Stimulated activated CD4-positive, alpha-beta T cell treated with anti-CD3 and anti-CD28 coated beads, Interleukin-4, amount 100 ng/mL, for 4 hours (primary cell): ENCODE measurements around the gene AGFG2.
"Not testable (repeated sequence)": the region's sequence is repeated elsewhere in the genome, so short reads cannot be mapped to it uniquely, and the experiment has no call there.

Experiments used
- DNase-seq, 2 experiments: peaks; one replicate each; pipeline ENCODE4 v3.0.0-alpha.2; 2020

The AGFG2 gene

DNA sequence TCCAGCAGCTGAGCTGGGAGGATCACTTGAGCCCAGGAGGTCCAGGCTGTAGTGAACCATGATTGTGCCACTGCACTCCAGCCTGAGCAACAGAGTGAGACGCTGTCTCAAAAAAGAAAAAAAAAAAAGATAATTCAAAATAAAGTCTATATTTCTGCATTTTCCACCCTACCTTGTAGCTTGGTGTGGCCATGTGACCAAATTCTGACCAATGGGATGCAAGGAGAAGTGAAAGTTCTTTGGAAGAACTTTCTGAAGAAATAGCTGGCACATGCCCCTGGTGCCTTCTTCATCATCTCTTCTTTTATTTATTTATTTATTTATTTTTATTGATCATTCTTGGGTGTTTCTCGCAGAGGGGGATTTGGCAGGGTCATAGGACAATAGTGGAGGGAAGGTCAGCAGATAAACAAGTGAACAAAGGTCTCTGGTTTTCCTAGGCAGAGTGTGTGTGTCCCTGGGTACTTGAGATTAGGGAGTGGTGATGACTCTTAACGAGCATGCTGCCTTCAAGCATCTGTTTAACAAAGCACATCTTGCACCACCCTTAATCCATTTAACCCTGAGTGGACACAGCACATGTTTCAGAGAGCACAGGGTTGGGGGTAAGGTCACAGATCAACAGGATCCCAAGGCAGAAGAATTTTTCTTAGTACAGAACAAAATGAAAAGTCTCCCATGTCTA lies 17.0 kb upstream of the AGFG2 start:
- DNase-seq = not testable (repeated sequence)

- not testable (repeated sequence) for DNase-seq
Measured at GRCh38 chr7:100523192-100523591, 15.8 kb upstream of the AGFG2 start.

GRCh38 chr7:100528108-100528866 lies 10.7 kb upstream of the AGFG2 start:
- DNase-seq = not testable (repeated sequence)

DNA sequence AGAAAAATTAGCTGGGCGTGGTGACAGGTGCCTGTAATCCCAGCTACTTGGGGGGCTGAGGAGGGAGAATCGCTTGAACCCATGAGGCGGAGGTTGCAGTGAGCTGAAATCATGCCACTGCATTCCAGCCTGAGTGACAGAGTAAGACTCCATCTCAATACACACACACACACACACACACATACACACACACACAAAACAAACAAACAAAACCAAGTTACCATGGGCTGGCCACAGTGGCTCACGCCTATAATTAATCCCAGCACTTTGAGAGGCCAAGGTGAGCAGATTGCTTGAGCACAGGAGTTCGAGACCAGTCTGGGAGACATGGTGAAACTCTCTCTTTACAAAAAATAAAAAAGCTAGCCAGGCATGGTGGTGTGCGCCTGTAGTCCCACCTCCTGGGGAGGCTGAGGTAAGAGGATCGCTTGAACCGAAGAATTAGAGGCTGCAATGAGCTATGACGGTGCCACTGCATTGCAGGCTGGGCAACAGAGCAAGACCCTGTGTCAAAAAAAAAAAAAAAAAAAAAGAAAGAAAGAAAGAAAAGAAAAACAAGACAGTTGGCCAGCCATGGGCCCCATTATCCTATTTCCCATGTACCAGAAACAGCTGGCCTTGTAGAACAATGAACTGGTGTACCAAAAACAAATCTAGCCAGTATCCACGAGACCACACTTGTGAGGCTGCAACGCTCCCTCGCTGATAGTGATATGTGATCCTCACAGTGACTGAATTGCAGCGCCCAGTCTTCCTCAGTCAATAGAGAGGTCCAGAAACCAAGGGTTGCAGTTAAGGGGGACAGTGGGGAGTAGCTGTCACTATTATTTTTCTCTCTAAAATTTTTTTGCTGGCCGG lies 6.6 kb upstream of the AGFG2 start:
- DNase-seq = no peak

- DNase-seq = not testable (repeated sequence)
Measured at GRCh38 chr7:100535982-100536381, 3.0 kb upstream of the AGFG2 start.

DNA sequence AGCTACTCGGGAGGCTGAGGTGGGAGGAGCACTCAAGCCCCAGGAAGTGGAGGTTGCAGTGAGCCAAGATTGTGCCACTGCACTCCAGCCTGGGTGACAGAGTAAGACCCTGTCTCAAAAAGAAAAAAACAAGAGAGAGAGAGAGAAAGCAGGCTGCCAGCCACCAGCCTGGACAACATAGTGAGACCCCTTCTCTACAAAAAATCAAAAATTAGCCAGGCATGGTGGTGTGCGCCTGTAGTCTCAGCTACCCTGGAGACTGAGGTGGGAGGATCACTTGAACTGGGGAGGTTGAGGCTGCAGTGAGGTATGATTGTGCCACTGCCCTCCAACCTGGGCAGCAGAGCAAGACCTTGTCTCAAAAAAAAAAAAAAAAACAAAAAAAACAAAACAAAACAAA lies 2.3 kb upstream of the AGFG2 start:
- DNase-seq = not testable (repeated sequence)

DNA sequence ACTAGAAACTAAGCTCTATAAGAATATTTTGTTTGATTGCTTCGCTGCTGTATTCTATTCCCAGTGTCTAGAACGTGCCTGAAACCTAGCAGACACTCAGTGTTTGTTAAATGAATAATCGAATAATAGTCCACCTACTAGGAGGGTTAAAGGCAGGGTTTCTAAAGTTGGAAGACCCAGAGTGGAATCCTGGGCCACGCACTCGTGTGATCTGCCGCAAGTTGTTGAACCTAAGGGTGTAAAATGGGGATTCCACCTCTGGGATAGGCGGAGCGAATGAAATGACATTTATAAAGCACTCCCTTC lies 702 bp upstream of the AGFG2 start:
- DNase-seq = no peak

DNA sequence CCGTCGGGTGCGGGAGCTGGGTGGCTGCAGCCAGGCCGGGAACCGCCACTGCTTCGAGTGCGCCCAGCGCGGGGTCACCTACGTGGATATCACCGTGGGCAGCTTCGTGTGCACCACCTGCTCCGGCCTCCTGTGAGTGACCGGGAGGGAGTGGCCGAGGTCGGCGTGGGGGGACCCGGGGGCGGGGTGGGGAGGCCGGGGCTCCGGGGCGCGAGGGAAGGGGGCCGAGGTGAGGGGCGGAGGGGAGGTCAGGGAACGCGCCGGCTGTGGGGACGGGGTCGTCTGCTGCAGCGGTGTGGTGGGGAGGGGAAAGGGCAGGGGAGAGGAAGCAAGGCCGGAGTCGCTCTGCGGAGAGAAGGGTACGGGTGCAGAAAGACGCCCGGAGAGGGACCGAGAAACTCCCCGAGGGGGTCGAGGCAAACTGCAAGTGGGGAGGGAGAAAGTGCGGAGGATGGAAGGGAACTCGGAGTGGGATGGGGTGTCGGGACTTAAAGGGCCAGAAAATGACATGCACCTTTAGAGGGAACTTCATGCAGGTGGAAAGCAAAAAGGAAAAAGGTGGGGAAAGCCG lies 518 bp downstream of the AGFG2 start:
- DNase-seq = no peak

DNA sequence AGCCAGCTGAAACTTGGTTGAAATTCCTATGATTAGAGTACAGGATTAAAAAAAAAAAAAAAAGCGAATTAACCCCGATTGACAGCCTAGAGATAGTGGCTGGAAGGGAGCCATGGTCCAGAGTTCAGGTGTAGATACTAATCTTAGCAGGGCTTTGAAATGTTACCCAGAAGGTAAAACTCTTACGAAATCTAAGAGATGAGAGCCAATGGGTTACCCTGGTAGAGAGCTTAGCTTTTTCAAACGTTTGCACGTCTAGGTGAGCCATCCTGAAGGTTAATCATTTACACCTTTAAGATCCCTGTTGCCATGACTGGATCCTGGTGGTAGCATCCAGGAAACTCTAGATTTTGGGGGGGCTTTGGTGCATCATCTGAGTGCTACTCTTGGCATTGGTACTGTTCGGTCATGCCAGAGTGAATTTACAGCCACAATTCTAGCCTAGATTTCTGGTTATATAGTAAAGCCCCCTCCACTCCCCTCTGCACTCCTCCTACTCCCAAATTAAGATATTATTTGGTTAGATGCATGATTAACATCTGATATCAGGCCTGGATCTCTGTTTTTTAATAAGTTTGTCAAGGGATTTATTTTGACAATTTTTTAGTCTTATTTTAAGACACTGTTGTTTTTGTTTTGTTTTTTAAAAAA lies 1.2 kb downstream of the AGFG2 start:
- DNase-seq = no peak

GRCh38 chr7:100541309-100541708 lies 2.3 kb downstream of the AGFG2 start:
- not testable (repeated sequence) for DNase-seq

GRCh38 chr7:100543586-100543985 lies 4.6 kb downstream of the AGFG2 start:
- DNase-seq = no peak

DNA sequence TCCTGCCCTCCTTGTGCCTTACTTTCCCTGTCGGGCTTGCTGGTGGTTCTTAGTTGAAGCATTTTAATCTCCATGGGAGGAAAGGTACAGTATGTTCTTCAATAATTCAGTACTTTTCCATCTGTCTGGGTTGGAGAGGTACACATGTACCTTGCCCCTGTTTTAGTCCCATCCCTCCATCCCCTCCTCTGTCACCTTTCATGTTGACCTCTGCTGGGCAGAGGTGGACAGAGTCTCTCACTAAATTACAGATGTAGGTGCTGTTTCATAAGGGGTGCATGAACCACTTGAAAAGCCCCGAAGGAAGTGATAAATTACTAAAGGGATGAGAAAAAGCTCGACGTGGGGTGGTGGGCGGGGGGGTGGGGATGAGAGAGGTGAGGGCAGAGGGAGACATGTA lies 5.4 kb downstream of the AGFG2 start:
- no peak for DNase-seq

DNA sequence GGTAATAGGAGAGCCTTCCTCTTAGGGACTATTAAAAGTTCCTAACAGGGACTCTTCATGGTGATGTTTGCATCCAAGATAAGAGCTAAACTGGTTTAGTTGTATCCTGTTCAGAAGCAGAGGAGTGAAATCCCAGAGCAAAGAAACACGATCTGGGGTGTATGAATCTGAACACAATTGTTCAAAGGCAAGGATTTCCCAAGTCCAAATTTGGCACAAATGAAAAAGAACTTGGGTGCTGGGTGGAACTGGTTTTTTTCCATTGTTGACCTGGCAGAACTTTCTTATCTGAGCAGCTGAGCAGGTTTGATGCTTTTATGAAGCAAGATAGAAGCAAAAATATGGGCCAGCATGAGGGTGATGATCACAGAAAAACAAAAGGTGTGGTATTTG lies 6.0 kb downstream of the AGFG2 start:
- no peak for DNase-seq

- DNase-seq = peak; percentile 32 to 48
Measured at GRCh38 chr7:100545360-100546128, 6.5 kb downstream of the AGFG2 start.

GRCh38 chr7:100546129-100546925 lies 7.3 kb downstream of the AGFG2 start:
- no peak for DNase-seq

DNA sequence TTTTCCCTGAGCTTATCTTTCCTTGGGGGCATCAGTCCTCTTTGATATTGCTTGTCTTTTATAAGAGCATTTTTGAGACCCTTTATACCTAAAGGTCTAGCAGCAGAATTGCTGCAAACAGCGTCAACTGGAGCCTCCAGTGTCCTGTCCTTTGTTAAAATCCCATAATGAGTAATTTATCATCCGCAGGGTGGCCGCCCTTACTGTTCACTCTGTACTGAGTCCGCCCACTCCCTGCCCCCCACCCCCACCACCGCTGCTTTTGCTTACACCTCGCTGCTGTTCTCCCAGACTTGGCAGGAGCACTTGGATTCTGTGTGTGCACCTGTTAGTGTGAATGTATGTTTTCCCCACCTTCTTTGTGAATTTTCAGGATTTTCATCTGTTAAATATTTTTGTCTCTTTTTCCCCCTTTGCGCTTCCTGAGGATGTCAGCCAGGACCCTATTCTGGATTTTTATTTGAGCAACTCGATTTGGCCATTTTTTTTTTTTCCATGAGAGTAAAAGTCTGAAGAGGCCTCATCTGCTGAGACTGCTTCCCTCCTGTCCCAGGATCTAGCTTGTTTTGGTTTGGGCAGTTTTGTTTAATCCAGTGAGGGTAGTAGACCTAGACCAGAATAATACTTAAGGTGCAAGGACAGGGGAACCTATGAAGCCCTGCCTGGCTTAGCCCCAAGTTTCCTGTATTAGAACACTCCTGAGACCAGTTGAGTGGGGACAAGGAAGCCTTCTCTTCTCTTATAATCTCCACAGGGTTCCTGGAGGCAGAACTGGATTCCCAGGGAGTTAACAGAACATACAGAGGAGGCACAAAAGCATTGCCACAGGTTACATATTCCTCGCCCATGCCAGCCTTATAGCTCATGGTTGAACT lies 8.2 kb downstream of the AGFG2 start:
- no peak for DNase-seq

DNA sequence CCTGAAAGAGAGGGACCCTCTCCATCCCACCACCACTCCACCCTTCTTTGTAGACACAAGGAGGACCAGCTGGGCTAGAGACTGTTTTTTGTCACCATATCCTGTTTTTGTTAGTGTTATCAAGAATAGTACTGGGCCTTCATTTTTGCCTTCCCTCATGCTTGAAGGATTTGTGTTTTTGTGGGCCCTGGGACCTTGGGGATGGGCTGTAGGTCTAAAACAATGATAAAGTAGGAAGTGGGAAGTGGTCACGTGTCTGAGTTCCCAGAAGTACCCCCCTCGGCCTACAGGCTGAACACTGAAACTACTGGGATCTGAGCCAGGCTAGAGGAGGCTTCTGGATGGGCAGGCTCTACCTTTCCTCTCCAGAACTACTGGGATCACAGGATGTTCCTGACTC lies 8.9 kb downstream of the AGFG2 start:
- no peak for DNase-seq

DNA sequence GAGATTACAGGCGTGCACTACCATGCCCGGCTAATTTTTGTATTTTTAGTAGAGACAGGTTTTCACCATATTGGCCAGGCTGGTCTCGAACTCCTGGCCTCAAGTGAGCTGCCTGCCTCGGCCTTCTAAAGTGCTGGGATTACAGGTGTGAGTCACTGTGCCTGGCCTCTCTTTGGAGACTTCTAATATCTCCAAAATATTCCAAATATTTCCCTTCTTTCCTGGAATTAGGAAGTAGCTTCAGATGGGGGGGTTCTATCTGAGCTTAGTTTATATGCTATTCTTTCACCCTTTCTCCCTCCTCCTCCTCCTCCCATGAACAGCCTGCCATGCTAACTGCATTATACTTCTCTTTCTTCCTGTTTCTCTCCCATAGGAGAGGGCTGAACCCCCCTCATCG lies 9.4 kb downstream of the AGFG2 start:
- DNase-seq = not testable (repeated sequence)

- no peak for DNase-seq
Measured at GRCh38 chr7:100552532-100552931, 13.5 kb downstream of the AGFG2 start.

- no peak for DNase-seq
Measured at GRCh38 chr7:100553032-100553431, 14.0 kb downstream of the AGFG2 start.
